ENCODE results near the gene OR5T3.
"Not testable (repeated sequence)": the region's sequence is repeated elsewhere in the genome, so short reads cannot be mapped to it uniquely, and the experiment has no call there.

Gene OR5T3

GRCh38 chr11:56251954-56252353 lies at the start of gene OR5T3:
Gene OR5T3, plus strand, starts transcription at chr11:56252254. Its CDS starts 0 bp downstream, at chr11:56252254.
- no peak for DNase-seq

- DNase-seq = no peak
Observed at GRCh38 chr11:56207790-56208189, 44.3 kb upstream of the OR5T3 start.

- DNase-seq = no peak
Observed at GRCh38 chr11:56214537-56214936, 37.5 kb upstream of the OR5T3 start.

DNA sequence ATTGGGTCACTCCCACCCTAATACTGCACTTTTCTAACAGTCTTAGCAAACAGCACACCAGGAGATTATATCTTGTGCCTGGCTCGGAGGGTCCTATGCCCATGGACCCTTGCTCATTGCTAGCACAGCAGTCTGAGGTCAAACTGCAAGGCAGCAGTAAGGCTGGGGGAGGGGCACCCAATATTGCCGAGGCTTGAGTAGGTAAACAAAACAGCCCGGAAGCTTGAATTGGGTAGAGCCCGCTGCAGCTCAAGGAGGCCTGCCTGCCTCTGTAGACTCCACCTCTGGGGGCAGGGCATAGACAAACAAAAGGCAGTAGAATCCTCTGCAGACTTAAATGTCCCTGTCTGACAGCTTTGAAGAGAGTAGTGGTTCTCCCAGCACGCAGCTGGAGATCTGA lies 32.3 kb upstream of the OR5T3 start:
- not testable (repeated sequence) for DNase-seq

DNA sequence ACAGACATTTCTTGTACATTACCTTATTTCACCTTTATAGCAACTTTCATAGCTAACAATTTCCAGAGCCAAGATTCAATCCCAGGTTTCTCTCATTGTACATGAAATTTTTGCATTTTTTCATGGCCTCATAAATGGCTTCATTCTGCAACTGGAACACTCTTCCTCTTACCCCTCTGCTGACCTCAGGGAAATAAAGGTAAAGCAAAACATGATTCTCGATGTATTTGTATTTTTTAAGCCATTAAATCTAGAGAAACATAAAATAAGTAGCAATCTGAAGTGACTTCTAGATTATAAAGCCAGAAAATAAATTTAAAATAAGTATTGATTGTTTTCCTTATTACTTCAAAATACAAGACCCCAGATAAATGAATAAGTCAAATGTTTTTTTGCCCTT lies 17.9 kb upstream of the OR5T3 start, which contains the start of gene OR5T2:
TSS of gene OR5T2 (minus strand) at position 101 of the 400 bp plus-strand sequence. CDS start 1,193 bp downstream, outside the sequence.
- DNase-seq = no peak

GRCh38 chr11:56271092-56271491 lies 19.0 kb downstream of the OR5T3 start:
- DNase-seq = no peak

DNA sequence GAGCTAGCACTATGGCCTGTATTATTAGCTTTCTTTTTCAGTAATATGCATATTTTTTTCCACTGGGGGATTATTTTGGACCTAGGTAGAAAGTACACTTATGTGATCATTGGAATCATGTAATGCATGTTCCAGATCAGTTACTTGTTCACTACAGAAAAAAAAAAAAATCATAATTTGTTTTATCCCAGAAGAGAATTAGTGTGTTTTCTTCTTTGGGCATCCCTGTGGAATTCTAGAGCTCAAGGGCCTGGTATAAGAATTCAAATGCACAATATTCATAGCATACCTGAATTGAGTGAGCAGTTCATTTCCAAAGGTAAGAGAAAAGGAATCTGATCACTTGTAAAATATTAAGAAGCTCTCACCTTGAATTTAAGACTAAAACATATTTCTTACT lies 21.8 kb downstream of the OR5T3 start, which contains the start of gene OR5T1:
TSS of gene OR5T1 (plus strand) at position 301 of the 400 bp plus-strand sequence. CDS start 1,485 bp downstream, outside the sequence.
- DNase-seq = no peak

- no peak for DNase-seq
Observed at GRCh38 chr11:56292154-56292553, 40.1 kb downstream of the OR5T3 start, which contains the start of gene OR8H1. Gene OR8H1, minus strand, starts transcription at chr11:56292254. Its CDS starts 1,192 bp downstream, at chr11:56291062.

- no peak for DNase-seq
Observed at GRCh38 chr11:56296898-56297297, 44.8 kb downstream of the OR5T3 start.
